SK-N-DZ (cell line): Measurements from ENCODE around the gene RAD51D.
"Not testable (repeated sequence)": the region's sequence is repeated elsewhere in the genome, so short reads cannot be mapped to it uniquely, and the experiment has no call there.

Experiments
- DNase-seq: peaks from one replicate; pipeline ENCODE4 v3.0.0-alpha.2; 2015; ENCODE audit warnings: low spot score

Gene RAD51D

GRCh38 chr17:35141681-35142466, 22.2 kb upstream of the RAD51D start, which contains the start of gene NLE1:
Gene NLE1, minus strand, starts transcription at chr17:35142303. Its CDS starts 28 bp downstream, at chr17:35142275.
- DNase-seq: peak; percentile 85

- no peak for DNase-seq
Measured at GRCh38 chr17:35138218-35138617, 18.6 kb upstream of the RAD51D start.

- DNase-seq: no peak
Measured at GRCh38 chr17:35135322-35135721, 15.7 kb upstream of the RAD51D start.

- DNase-seq: no peak
Measured at GRCh38 chr17:35132816-35133550, 13.3 kb upstream of the RAD51D start.

GRCh38 chr17:35132099-35132498, 12.4 kb upstream of the RAD51D start:
- no peak for DNase-seq

GRCh38 chr17:35130392-35130791, 10.7 kb upstream of the RAD51D start:
- DNase-seq: no peak

- no peak for DNase-seq
Measured at GRCh38 chr17:35129973-35130351, 10.3 kb upstream of the RAD51D start.

GRCh38 chr17:35129154-35129972, 9.7 kb upstream of the RAD51D start:
- DNase-seq: no peak

GRCh38 chr17:35127751-35128514, 8.3 kb upstream of the RAD51D start:
- no peak for DNase-seq

- no peak for DNase-seq
Measured at GRCh38 chr17:35121315-35121714, 1.7 kb upstream of the RAD51D start, which contains the start of gene FNDC8. Gene FNDC8, plus strand, starts transcription at chr17:35121615. Its CDS starts 79 bp downstream, at chr17:35121694.

- DNase-seq: no peak
Measured at GRCh38 chr17:35117984-35118383, 1.7 kb downstream of the RAD51D start.

- DNase-seq: no peak
Measured at GRCh38 chr17:35116845-35117244, 2.8 kb downstream of the RAD51D start.

GRCh38 chr17:35110791-35111190, 8.9 kb downstream of the RAD51D start:
- not testable (repeated sequence) for DNase-seq

- no peak for DNase-seq
Measured at GRCh38 chr17:35104844-35105450, 14.7 kb downstream of the RAD51D start.

GRCh38 chr17:35103271-35103670, 16.4 kb downstream of the RAD51D start:
- DNase-seq: no peak

- no peak for DNase-seq
Measured at GRCh38 chr17:35101725-35102124, 17.9 kb downstream of the RAD51D start.

- no peak for DNase-seq
Measured at GRCh38 chr17:35101036-35101435, 18.6 kb downstream of the RAD51D start.

- no peak for DNase-seq
Measured at GRCh38 chr17:35099908-35100307, 19.8 kb downstream of the RAD51D start.

GRCh38 chr17:35097776-35098175, 21.9 kb downstream of the RAD51D start:
- DNase-seq: no peak

- no peak for DNase-seq
Measured at GRCh38 chr17:35095741-35096140, 23.9 kb downstream of the RAD51D start.

- no peak for DNase-seq
Measured at GRCh38 chr17:35094902-35095301, 24.8 kb downstream of the RAD51D start.
